ENCODE measurements around the gene TRIP11.

The TRIP11 gene

GRCh38 chr14:91926131-91926890, 113.5 kb downstream of the TRIP11 start:
- TF ChIP-seq, protein P1, sequence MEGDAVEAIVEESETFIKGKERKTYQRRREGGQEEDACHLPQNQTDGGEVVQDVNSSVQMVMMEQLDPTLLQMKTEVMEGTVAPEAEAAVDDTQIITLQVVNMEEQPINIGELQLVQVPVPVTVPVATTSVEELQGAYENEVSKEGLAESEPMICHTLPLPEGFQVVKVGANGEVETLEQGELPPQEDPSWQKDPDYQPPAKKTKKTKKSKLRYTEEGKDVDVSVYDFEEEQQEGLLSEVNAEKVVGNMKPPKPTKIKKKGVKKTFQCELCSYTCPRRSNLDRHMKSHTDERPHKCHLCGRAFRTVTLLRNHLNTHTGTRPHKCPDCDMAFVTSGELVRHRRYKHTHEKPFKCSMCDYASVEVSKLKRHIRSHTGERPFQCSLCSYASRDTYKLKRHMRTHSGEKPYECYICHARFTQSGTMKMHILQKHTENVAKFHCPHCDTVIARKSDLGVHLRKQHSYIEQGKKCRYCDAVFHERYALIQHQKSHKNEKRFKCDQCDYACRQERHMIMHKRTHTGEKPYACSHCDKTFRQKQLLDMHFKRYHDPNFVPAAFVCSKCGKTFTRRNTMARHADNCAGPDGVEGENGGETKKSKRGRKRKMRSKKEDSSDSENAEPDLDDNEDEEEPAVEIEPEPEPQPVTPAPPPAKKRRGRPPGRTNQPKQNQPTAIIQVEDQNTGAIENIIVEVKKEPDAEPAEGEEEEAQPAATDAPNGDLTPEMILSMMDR (IDR thresholded peaks at IDR 0.05; ENCODE audit: low read depth, low read length): no peak
- no peak for DNase-seq (ENCODE audit: extremely low read depth, low read depth)

DNA sequence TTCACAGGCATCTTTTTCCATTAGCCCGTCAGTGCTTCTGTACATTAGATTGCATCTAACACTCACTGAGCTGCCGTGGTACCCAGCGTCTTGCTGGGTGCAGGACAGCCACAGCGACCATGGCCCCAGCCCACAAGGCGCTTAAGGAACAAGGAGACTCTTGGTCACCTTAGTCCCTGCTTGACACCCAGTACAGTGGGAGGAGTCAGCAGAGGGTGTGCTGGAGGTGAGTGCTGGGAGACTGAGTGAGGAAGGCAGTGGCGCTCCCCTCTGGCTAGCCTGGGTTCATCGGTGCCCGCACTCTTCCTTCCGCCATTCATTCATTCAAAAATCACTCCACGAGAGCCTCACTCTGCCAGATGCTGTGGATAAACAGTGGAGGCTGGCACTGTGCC, 114.1 kb downstream of the TRIP11 start:
- DNase-seq (ENCODE audit: extremely low read depth, low read depth): no peak
- TF ChIP-seq, protein P1 (IDR thresholded peaks at IDR 0.05; ENCODE audit: low read depth, low read length): no peak

DNA sequence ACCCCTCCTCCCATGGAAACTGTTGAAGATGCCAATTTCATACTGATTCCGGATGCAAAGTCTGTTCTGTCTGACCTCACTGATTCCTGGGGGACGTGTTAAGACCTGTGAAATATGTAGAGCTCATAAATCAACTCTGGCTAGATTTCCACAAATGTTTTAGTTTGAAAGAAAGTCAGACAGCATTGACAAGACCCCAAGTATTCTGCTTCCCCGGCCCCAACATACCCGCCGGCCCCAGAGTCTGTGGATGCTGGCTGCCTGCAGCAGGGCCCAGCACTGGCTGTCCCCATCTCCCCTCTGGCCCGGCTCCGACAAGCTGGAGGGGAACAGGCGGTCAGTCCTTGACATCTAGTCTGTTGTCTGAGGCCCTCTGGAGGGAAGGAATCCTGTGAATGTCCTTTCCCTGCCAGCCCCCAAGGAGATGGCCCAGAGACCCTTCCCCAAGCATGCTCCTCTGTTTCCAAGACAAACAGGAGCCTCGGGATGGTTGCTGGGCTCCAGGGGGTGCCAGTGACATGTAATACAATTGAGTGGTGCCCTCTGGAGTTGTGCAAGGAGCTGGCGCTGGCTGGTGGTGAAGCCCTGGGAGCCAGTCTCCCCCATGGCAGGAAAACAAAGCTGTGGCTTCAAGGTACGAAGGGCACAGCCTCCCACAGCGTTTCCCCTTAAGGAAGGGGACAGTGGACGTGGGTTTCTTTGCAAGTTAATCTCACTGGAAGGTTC, 114.7 kb downstream of the TRIP11 start:
- TF ChIP-seq, protein P1 (IDR thresholded peaks at IDR 0.05; ENCODE audit: low read depth, low read length): no peak
- no peak for DNase-seq (ENCODE audit: extremely low read depth, low read depth)

DNA sequence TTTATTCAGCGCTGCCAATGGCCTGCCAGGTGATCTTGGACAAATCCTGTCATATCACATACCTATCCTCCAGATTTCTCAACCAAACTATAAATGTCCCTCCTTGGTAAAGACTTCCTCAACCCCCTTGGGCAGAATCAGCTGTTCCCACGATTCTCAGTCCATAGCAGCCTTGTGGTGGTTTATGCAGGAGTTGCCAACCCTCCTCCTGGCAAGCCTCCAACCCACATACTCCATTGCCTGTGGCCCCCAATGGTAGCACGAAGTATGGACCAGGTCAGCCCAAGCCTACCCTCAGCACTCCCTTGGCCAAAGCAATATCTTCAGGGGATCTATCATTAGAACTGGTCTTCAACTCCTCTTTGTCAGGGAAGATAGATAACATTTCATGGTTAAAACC, 119.3 kb downstream of the TRIP11 start:
- no peak for DNase-seq (ENCODE audit: extremely low read depth, low read depth)
- TF ChIP-seq, protein P1 (IDR thresholded peaks at IDR 0.05; ENCODE audit: low read depth, low read length): no peak

GRCh38 chr14:91919814-91920213, 120.0 kb downstream of the TRIP11 start:
- TF ChIP-seq, protein P1 (IDR thresholded peaks at IDR 0.05; ENCODE audit: low read depth, low read length): no peak
- DNase-seq (ENCODE audit: extremely low read depth, low read depth): peak; percentile 44

- DNase-seq (ENCODE audit: extremely low read depth, low read depth): no peak
- TF ChIP-seq, protein P1 (IDR thresholded peaks at IDR 0.05; ENCODE audit: low read depth, low read length): no peak
Observed at GRCh38 chr14:91918186-91918883, 121.5 kb downstream of the TRIP11 start.

Measured in AG09319 (cell line).